Esophagus squamous epithelium (tissue), 5 donors: ENCODE measurements around the gene SPRED1. TPM values are rescaled to one million over a fixed set of nuclear protein-coding genes. Genes with fewer than 3 reads are reported as not detected.

Experiments used
- DNase-seq: peaks from one replicate; lab custom pipeline; 2025; lab: John Stamatoyannopoulos, UW
- H3K27ac ChIP-seq, 4 donors: fragments of 200-600 bp; sonication (generic); one replicate each; pipeline ENCODE4 v1.5.1; 2016 to 2019; ENCODE audit warnings: mild to moderate bottlenecking in 1 of 4
- H3K27me3 ChIP-seq, 4 donors: fragments of 200-600 bp; sonication (generic); 1 replicate in 3 of 4; 2 replicates in 1 of 4; pipeline versions ENCODE4 v1.5.1 to v1.6.0; 2017 to 2021; ENCODE audit warnings: antibody characterized with exemption in 1 of 4
- H3K36me3 ChIP-seq, 3 donors: fragments of 200-600 bp; sonication (generic); one replicate each; pipeline ENCODE4 v1.5.1; 2016 to 2019
- H3K4me1 ChIP-seq, 3 donors: fragments of 200-600 bp; sonication (generic); one replicate each; pipeline ENCODE4 v1.5.1; 2017 to 2019
- H3K4me3 ChIP-seq, 4 donors: fragments of 200-600 bp; sonication (generic); 1 replicate in 3 of 4; 2 replicates in 1 of 4; pipeline ENCODE4 v1.5.1; 2016 to 2019; ENCODE audit warnings: mild to moderate bottlenecking in 2 of 4, moderate library complexity in 1 of 4
- H3K9me3 ChIP-seq, 3 donors: fragments of 200-600 bp; sonication (generic); one replicate each; pipeline ENCODE4 v1.5.1; 2016 to 2019
- CTCF ChIP-seq, 6 experiments: fragments of 450-650 bp in 4 of 6; fragments of 200-600 bp in 2 of 6; sonication (generic) in 2 of 6; IDR thresholded peaks; one replicate each; pipeline ENCODE4 v1.5.1; 2016 to 2019; ENCODE audit warnings: antibody characterized with exemption in 6 of 6, mild to moderate bottlenecking in 4 of 6, moderate library complexity in 4 of 6
- POLR2A ChIP-seq, 4 donors: fragments of 450-650 bp; IDR thresholded peaks; one replicate each; pipeline ENCODE4 v1.6.1; 2017; ENCODE audit warnings: antibody characterized with exemption in 4 of 4, mild to moderate bottlenecking in 4 of 4, moderate library complexity in 3 of 4
- WGBS, 2 donors: methylation state at CpG; one replicate each; pipeline ENCODE4 v1.1.5; 2018; 5-methylcytosine and 5-hydroxymethylcytosine counted together
- intact Hi-C: fragments of 100-400 bp; cut with DNase I; formaldehyde crosslinking; loops from one replicate; pipeline ENCODE4 v1.15.0; 2022
- total RNA-seq, 4 donors: library from RNA; depleted of rRNA; stranded (reverse); fragments of >200 nt; gene quantifications; one replicate each; pipeline ENCODE4 v1.1.0, GENCODE V29; 2016
- donor health status: DM: yes; HTN: yes; CAD: no.

SPRED1 gene
- total RNA-seq, 4 donors from 2014 or later = 4.3 to 16.4 (median 9.3) TPM

- WGBS, 2 donors = 93% methylated on average over 2 of the region's 2 CpGs
- no peak overlapping the region for H3K27ac ChIP-seq
- TF ChIP-seq CTCF (IDR thresholded peaks at IDR 0.05) = no peak
- TF ChIP-seq POLR2A (IDR thresholded peaks at IDR 0.05) = no peak
- intact Hi-C loops = no loop called here
- H3K27me3 ChIP-seq = no peaks in the 10 kb centered on the region
- no peaks in the 10 kb centered on the region for H3K9me3 ChIP-seq
- no peak for DNase-seq
- peaks cover 10 to 68% (median 20%) of the 10 kb centered on the region in 3 donors for H3K4me1 ChIP-seq
- H3K36me3 ChIP-seq = no peaks in the 10 kb centered on the region
- no peak overlapping the region for H3K4me3 ChIP-seq
Measured at GRCh38 chr15:38259134-38259533, 6.5 kb downstream of the SPRED1 start.

- intact Hi-C loops = no loop called here
Measured at GRCh38 chr15:38260077-38260476, 7.4 kb downstream of the SPRED1 start.

DNA sequence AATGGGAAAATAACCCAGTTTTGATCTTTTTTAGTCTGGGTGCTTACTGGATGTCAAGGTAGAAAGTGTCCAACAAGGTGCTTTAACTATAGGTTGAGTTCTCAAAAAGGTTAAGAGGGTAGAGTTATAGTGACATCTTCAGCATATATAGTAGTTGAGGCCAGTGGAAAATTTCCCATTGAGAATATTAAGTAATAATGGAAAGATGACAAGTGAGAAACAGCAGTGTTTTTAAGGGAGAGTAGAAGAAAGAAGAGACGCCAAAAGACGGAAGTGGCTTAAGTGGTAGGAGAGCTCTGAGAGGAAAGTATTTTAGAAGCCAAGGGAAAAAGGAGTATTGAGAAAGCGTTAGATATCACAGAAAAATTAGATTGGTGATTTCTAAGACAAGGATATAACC, 10.6 kb downstream of the SPRED1 start:
- intact Hi-C loops = no loop called here
- peaks cover 0 to 67% (median 9%) of the 10 kb centered on the region in 3 donors for H3K4me1 ChIP-seq
- WGBS, 2 donors = 92 to 95% methylated on average over 3 of the region's 3 CpGs

More at GRCh38 chr15:38260077-38260476, 7.4 kb downstream of the SPRED1 start:
- H3K4me3 ChIP-seq = no peak overlapping the region
- no peak for TF ChIP-seq CTCF (IDR thresholded peaks at IDR 0.05)
- TF ChIP-seq POLR2A (IDR thresholded peaks at IDR 0.05) = no peak
- H3K27ac ChIP-seq = no peak overlapping the region
- H3K9me3 ChIP-seq = no peaks in the 10 kb centered on the region
- H3K4me1 ChIP-seq = peaks cover 10 to 69% (median 16%) of the 10 kb centered on the region in 3 donors
- WGBS, 2 donors = 62 to 73% methylated on average over 2 of the region's 2 CpGs
- H3K27me3 ChIP-seq = no peaks in the 10 kb centered on the region
- DNase-seq = no peak
- no peaks in the 10 kb centered on the region for H3K36me3 ChIP-seq

DNA sequence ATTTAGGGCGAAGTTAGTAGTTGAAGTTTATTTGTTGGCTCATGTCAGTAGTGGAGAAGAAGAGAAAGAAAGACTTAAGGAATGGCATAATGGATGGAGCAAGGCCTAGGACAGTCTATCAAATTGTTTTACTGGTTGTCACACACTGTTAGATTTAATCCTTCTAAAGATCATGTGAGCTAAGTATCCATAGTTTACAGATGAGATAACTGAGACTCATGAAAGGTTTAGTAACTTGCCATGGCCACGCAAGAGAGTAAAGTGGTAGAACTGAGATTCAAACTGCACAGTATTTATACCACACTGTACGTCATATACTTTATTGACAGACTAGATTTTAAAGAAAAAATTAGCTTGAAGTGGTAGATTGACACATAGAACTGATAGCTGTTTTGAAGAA, 11.4 kb downstream of the SPRED1 start:
- Histone ChIP-seq H3K27me3 (no peaks in the 10 kb centered on the region), H3K4me3 (no peak overlapping the region), H3K36me3 (peaks cover 0 to 2% (median 0%) of the 10 kb centered on the region in 3 donors), H3K27ac (no peak overlapping the region), H3K9me3 (no peaks in the 10 kb centered on the region), H3K4me1 (peaks cover 0 to 60% (median 8%) of the 10 kb centered on the region in 3 donors)
- no peak for TF ChIP-seq CTCF (IDR thresholded peaks at IDR 0.05)
- TF ChIP-seq POLR2A (IDR thresholded peaks at IDR 0.05) = no peak
- intact Hi-C loops = no loop called here
- WGBS, 2 donors = 60 to 81% methylated on average over 3 of the region's 3 CpGs
- no peak for DNase-seq

More for the DNA sequence above, 10.6 kb downstream of the SPRED1 start:
- Histone ChIP-seq H3K36me3 (no peaks in the 10 kb centered on the region), H3K27me3 (no peaks in the 10 kb centered on the region), H3K9me3 (no peaks in the 10 kb centered on the region), H3K4me3 (no peak overlapping the region), H3K27ac (no peak overlapping the region)
- TF ChIP-seq CTCF (IDR thresholded peaks at IDR 0.05) = no peak
- no peak for TF ChIP-seq POLR2A (IDR thresholded peaks at IDR 0.05)
- DNase-seq = no peak

GRCh38 chr15:38266247-38266986, 13.8 kb downstream of the SPRED1 start:
- H3K4me3 ChIP-seq = peak overlapping the region in 1 of 4 donors; percentile 21
- H3K27me3 ChIP-seq = no peaks in the 10 kb centered on the region
- peak overlapping the region in 1 of 4 donors; percentile 22 for H3K27ac ChIP-seq
- TF ChIP-seq CTCF (IDR thresholded peaks at IDR 0.05) (no peak), POLR2A (IDR thresholded peaks at IDR 0.05) (no peak)
- intact Hi-C loops = no loop called here
- H3K36me3 ChIP-seq = peaks cover 0 to 5% (median 0%) of the 10 kb centered on the region in 3 donors
- 21 to 31% methylated on average over 7 of the region's 7 CpGs for WGBS, 2 donors
- no peaks in the 10 kb centered on the region for H3K9me3 ChIP-seq
- H3K4me1 ChIP-seq = peaks cover 0 to 42% (median 8%) of the 10 kb centered on the region in 3 donors
- DNase-seq = no peak
